Measurements from ENCODE around the gene PTPRD.

PTPRD gene

DNA sequence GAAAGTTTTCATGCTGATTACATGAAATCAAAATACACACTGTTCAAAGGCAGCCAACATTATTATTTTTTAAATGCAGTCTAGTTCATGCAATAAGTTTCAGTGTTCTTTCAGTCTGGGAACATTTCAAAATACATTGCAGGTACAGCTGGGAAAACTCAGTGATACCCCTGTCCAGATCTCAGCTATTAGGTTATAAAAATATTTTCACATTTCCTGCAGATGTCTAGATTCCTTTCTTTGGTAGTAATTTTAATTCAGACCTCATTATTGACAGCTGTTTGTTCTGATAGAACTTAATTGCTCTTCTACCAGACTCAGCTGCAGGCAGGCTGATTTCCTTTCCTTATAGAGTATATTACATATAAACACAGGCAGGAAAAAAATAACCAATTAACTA is 2256.4 kb downstream of the PTPRD start:
- H3K9ac ChIP-seq (ENCODE audit: low read depth, low read length, poor library complexity, severe bottlenecking): no peak overlapping the region
- no peak overlapping the region for H2AFZ ChIP-seq (ENCODE audit: low read length)
- no peaks in the 10 kb centered on the region for H3K9me3 ChIP-seq (ENCODE audit: insufficient read depth, low read depth, low read length)
- peaks cover 13% of the 10 kb centered on the region; the same call in 1 of the 2 replicates for H3K36me3 ChIP-seq (ENCODE audit: insufficient read depth, low read length)
- no peaks in the 10 kb centered on the region for H3K79me2 ChIP-seq (ENCODE audit: insufficient read depth, low read length)
- H3K4me2 ChIP-seq (ENCODE audit: low read depth, low read length, poor library complexity, severe bottlenecking): no peak overlapping the region
- no peaks in the 10 kb centered on the region for H3F3A ChIP-seq (ENCODE audit: low read depth)
- no peaks in the 10 kb centered on the region for H3K9me2 ChIP-seq (replicated peaks; ENCODE audit: low read depth, low read length)
- TF ChIP-seq EZH2phosphoT487 (IDR thresholded peaks at IDR 0.05; ENCODE audit: borderline replicate concordance): no peak
- TF ChIP-seq, protein P1, sequence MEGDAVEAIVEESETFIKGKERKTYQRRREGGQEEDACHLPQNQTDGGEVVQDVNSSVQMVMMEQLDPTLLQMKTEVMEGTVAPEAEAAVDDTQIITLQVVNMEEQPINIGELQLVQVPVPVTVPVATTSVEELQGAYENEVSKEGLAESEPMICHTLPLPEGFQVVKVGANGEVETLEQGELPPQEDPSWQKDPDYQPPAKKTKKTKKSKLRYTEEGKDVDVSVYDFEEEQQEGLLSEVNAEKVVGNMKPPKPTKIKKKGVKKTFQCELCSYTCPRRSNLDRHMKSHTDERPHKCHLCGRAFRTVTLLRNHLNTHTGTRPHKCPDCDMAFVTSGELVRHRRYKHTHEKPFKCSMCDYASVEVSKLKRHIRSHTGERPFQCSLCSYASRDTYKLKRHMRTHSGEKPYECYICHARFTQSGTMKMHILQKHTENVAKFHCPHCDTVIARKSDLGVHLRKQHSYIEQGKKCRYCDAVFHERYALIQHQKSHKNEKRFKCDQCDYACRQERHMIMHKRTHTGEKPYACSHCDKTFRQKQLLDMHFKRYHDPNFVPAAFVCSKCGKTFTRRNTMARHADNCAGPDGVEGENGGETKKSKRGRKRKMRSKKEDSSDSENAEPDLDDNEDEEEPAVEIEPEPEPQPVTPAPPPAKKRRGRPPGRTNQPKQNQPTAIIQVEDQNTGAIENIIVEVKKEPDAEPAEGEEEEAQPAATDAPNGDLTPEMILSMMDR (conservative IDR thresholded peaks at IDR 0.05; ENCODE audit: low read length): no peak
- H3K4me3 ChIP-seq (ENCODE audit: low read length, poor library complexity, severe bottlenecking): no peak overlapping the region
- no peaks in the 10 kb centered on the region for H3K4me1 ChIP-seq (ENCODE audit: insufficient read depth, low read length, poor library complexity, severe bottlenecking)
- H3K27me3 ChIP-seq (ENCODE audit: insufficient read depth, low read length, poor library complexity, severe bottlenecking): no peaks in the 10 kb centered on the region
- no peaks in the 10 kb centered on the region for H4K20me1 ChIP-seq (ENCODE audit: insufficient read depth, low read length, poor library complexity, severe bottlenecking)

DNA sequence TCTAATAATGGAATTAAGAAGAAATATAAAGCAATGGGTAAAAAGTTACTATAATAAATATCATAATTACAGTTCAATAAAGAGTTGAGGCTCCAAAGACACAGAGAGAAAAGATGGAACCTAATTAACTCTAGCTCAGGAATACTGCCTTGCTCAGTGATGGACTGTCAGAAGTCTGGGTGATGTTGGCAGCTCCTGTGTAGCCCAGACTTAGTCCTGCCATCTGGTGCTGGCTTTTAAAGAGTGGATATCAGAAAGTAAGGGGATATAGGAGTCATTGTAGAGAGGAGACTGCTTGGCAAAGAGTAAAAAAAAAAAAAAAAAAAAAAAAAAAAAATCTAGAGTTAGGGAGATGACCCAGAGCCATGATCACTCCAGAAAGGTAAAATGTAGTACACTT is 2261.4 kb downstream of the PTPRD start:
- H3K4me3 ChIP-seq (ENCODE audit: low read length, poor library complexity, severe bottlenecking): no peak overlapping the region
- H3K36me3 ChIP-seq (ENCODE audit: insufficient read depth, low read length): peaks cover 7% of the 10 kb centered on the region; the same call in 1 of the 2 replicates
- no peaks in the 10 kb centered on the region for H3K79me2 ChIP-seq (ENCODE audit: insufficient read depth, low read length)
- H3F3A ChIP-seq (ENCODE audit: low read depth): no peaks in the 10 kb centered on the region
- no peaks in the 10 kb centered on the region for H3K9me3 ChIP-seq (ENCODE audit: insufficient read depth, low read depth, low read length)
- no peak overlapping the region for H3K9ac ChIP-seq (ENCODE audit: low read depth, low read length, poor library complexity, severe bottlenecking)
- no peaks in the 10 kb centered on the region for H4K20me1 ChIP-seq (ENCODE audit: insufficient read depth, low read length, poor library complexity, severe bottlenecking)
- no peak overlapping the region for H3K4me2 ChIP-seq (ENCODE audit: low read depth, low read length, poor library complexity, severe bottlenecking)
- H3K27me3 ChIP-seq (ENCODE audit: insufficient read depth, low read length, poor library complexity, severe bottlenecking): no peaks in the 10 kb centered on the region
- H3K4me1 ChIP-seq (ENCODE audit: insufficient read depth, low read length, poor library complexity, severe bottlenecking): no peaks in the 10 kb centered on the region
- H2AFZ ChIP-seq (ENCODE audit: low read length): no peak overlapping the region
- H3K9me2 ChIP-seq (replicated peaks; ENCODE audit: low read depth, low read length): no peaks in the 10 kb centered on the region
- TF ChIP-seq EZH2phosphoT487 (IDR thresholded peaks at IDR 0.05; ENCODE audit: borderline replicate concordance): no peak
- TF ChIP-seq, protein P1 (conservative IDR thresholded peaks at IDR 0.05; ENCODE audit: low read length): no peak

DNA sequence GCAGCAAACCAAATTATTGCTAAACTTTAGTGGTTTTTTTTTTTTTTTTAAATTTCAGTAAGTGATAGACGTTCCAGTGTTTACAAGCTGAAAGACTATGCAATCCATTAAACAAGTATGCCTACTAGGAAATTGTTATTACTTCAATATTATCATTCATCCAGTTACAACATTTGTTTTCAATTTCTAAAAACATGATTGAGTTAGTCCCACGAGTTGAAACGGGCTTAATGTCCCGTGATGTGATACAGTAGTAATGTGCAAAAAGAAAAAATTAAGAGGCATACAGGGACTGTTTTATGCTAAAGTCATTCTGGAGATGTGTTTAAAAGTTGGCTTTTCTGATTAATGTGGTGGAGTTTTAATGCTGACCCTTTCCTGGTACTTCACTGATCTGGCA is 2262.9 kb downstream of the PTPRD start:
- Histone ChIP-seq H3K9me2 (replicated peaks; ENCODE audit: low read depth, low read length) (no peaks in the 10 kb centered on the region), H3K9ac (ENCODE audit: low read depth, low read length, poor library complexity, severe bottlenecking) (no peak overlapping the region), H3K79me2 (ENCODE audit: insufficient read depth, low read length) (no peaks in the 10 kb centered on the region), H3K4me1 (ENCODE audit: insufficient read depth, low read length, poor library complexity, severe bottlenecking) (no peaks in the 10 kb centered on the region), H3F3A (ENCODE audit: low read depth) (no peaks in the 10 kb centered on the region), H3K4me3 (ENCODE audit: low read length, poor library complexity, severe bottlenecking) (no peak overlapping the region), H3K36me3 (ENCODE audit: insufficient read depth, low read length) (peaks cover 17% of the 10 kb centered on the region; the same call in 1 of the 2 replicates), H3K9me3 (ENCODE audit: insufficient read depth, low read depth, low read length) (no peaks in the 10 kb centered on the region), H2AFZ (ENCODE audit: low read length) (no peak overlapping the region), H3K27me3 (ENCODE audit: insufficient read depth, low read length, poor library complexity, severe bottlenecking) (no peaks in the 10 kb centered on the region), H4K20me1 (ENCODE audit: insufficient read depth, low read length, poor library complexity, severe bottlenecking) (no peaks in the 10 kb centered on the region), H3K4me2 (ENCODE audit: low read depth, low read length, poor library complexity, severe bottlenecking) (no peak overlapping the region)
- TF ChIP-seq, protein P1 (conservative IDR thresholded peaks at IDR 0.05; ENCODE audit: low read length): no peak
- no peak for TF ChIP-seq EZH2phosphoT487 (IDR thresholded peaks at IDR 0.05; ENCODE audit: borderline replicate concordance)

All from Loucy (cell line).